GM21360 (cell line): Measurements from ENCODE around the gene GATA2.

Experiments
- ATAC-seq: cut with Tn5 transposase; IDR thresholded peaks from one replicate; pipeline ENCODE4 v1.9.1; 2021; ENCODE audit warnings: mild to moderate bottlenecking, moderate library complexity; ENCODE audit not compliant: unreplicated experiment

Gene GATA2

GRCh38 chr3:128438488-128439072, 54.4 kb downstream of the GATA2 start:
- no peak for ATAC-seq

- ATAC-seq, result no peak
Measured at GRCh38 chr3:128436214-128436613, 56.8 kb downstream of the GATA2 start.

GRCh38 chr3:128435561-128435960, 57.4 kb downstream of the GATA2 start:
- ATAC-seq, result no peak

- no peak for ATAC-seq
Measured at GRCh38 chr3:128435058-128435457, 57.9 kb downstream of the GATA2 start.

GRCh38 chr3:128434524-128434923, 58.5 kb downstream of the GATA2 start:
- ATAC-seq, result no peak

GRCh38 chr3:128433837-128434165, 59.2 kb downstream of the GATA2 start:
- ATAC-seq, result no peak

- no peak for ATAC-seq
Measured at GRCh38 chr3:128432971-128433836, 59.8 kb downstream of the GATA2 start.

GRCh38 chr3:128432301-128432970, 60.6 kb downstream of the GATA2 start:
- ATAC-seq, result no peak

- ATAC-seq, result no peak
Measured at GRCh38 chr3:128431803-128432300, 61.1 kb downstream of the GATA2 start.

- no peak for ATAC-seq
Measured at GRCh38 chr3:128430731-128431130, 62.3 kb downstream of the GATA2 start.

GRCh38 chr3:128430301-128430700, 62.7 kb downstream of the GATA2 start:
- ATAC-seq, result no peak

- no peak for ATAC-seq
Measured at GRCh38 chr3:128429751-128430150, 63.2 kb downstream of the GATA2 start.
